ENCODE measurements around the gene KDM4C. TPM values are rescaled to one million over a fixed set of nuclear protein-coding genes. Genes with fewer than 3 reads are reported as not detected.

Gene KDM4C
- total RNA-seq (2014; rRNA removed; shearing (Covaris generic)), result 32.7 and 36.0 TPM in 2 replicates

GRCh38 chr9:6757456-6758247, at the start of gene KDM4C:
Gene KDM4C, plus strand, starts transcription at chr9:6757973. Its CDS starts 35,016 bp downstream, at chr9:6792989.

Small RNAs within 50 kb of the gene (small RNA-seq; reads per million reads assigned to genes)
- gene SNRPEP2, result not detected

Other genes starting within 250 kb of the KDM4C start
- 10.4 and 15.6 TPM in 2 replicates for gene GLDC, start 112.2 kb upstream of the KDM4C start, total RNA-seq (2014; rRNA removed; shearing (Covaris generic))